SH-SY5Y (cell line): Measurements from ENCODE around the gene NCOA3.

Experiments used
- GATA2 ChIP-seq: IDR thresholded peaks from 2 replicates; pipeline ENCODE4 v1.6.1; 2011; ENCODE audit warnings: mild to moderate bottlenecking, low read depth, low read length
- GATA3 ChIP-seq: IDR thresholded peaks from 2 replicates; pipeline ENCODE4 v1.6.1; 2011; ENCODE audit warnings: low read depth, mild to moderate bottlenecking, low read length, moderate library complexity

GRCh38 chr20:47453167-47453782 lies 48.4 kb upstream of the NCOA3 start:
- TF ChIP-seq GATA2 (no peak), GATA3 (no peak)
